Fibroblast of the aortic adventitia (primary cell): ENCODE measurements around the gene LSP1. TPM values are rescaled to one million over a fixed set of nuclear protein-coding genes. Genes with fewer than 3 reads are reported as not detected.

Experiments
- DNase-seq: peaks from one replicate; pipeline ENCODE4 v3.0.0-alpha.2; 2010; ENCODE audit warnings: low read depth
- H3K4me3 ChIP-seq: 2 replicates; pipeline ENCODE4 v1.5.1; 2011; ENCODE audit warnings: low read depth, mild to moderate bottlenecking, control low read depth, low read length, moderate library complexity
- CTCF ChIP-seq: IDR thresholded peaks from 2 replicates; pipeline ENCODE4 v1.5.1; 2011; ENCODE audit warnings: mild to moderate bottlenecking, low read length, control low read depth, inconsistent platforms; ENCODE audit not compliant: insufficient read depth
- total RNA-seq: library from RNA; depleted of rRNA; stranded (reverse); fragments of >200 nt; gene quantifications from 2 replicates; pipeline ENCODE4 v1.2.3, GENCODE V29; 2012; ENCODE audit warnings: low replicate concordance

Gene LSP1
- total RNA-seq, 1 donor = 40.2 TPM

- DNase-seq = no peak
- TF ChIP-seq CTCF = no peak
- H3K4me3 ChIP-seq = no peak overlapping the region
These were observed 39.2 kb downstream of the LSP1 start for GRCh38 chr11:1892116-1892515.

- no peak for DNase-seq
- H3K4me3 ChIP-seq = no peak overlapping the region
- TF ChIP-seq CTCF = no peak
These were observed 39.7 kb downstream of the LSP1 start for GRCh38 chr11:1892558-1892957.

- DNase-seq = no peak
- no peak overlapping the region for H3K4me3 ChIP-seq
- no peak for TF ChIP-seq CTCF
These were observed 40.9 kb downstream of the LSP1 start for GRCh38 chr11:1893581-1894359.

- DNase-seq = no peak
- H3K4me3 ChIP-seq = no peak overlapping the region
- TF ChIP-seq CTCF = no peak
These were observed 41.9 kb downstream of the LSP1 start for GRCh38 chr11:1894759-1895158.

DNA sequence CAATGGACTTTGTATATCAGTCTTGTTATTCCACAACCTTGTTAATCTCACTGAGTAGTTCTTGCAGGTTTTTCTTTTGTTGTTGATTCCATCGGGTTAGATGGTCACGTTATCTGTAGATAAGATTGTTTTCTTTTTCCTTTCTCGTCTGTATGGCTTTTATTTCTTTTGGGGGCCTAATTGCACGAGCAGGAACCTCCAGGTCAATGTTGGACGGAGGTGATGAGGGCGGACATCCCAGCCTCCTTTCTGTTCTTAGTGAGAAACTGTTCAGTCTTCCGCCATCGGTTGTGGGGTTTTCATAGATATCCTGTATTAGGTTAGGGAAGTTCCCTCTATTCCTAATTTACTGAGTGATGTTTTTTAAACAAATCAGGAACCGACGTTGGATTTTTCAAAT is 43.6 kb downstream of the LSP1 start:
- H3K4me3 ChIP-seq = no peak overlapping the region
- no peak for TF ChIP-seq CTCF
- no peak for DNase-seq

DNA sequence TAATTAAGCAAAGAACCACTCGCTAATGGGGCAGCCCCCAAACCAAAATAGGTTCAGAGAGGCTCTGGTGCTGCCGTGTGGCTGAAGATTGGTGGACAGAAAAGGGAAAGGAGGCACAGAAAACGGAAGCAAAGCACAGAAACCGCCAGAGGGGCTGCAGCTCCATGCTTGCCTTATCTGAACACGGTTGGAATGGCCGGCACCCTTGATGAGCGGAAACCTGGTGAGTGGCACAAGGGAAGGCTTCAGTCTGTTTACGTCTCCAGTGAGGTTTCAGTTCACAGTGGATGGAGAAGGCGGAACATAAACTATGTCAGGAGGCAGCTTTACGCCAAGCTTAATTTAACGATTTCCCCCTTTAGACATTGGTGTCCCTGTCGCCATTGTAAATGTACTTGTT is 44.0 kb downstream of the LSP1 start:
- H3K4me3 ChIP-seq = no peak overlapping the region
- TF ChIP-seq CTCF = no peak
- DNase-seq = no peak

DNA sequence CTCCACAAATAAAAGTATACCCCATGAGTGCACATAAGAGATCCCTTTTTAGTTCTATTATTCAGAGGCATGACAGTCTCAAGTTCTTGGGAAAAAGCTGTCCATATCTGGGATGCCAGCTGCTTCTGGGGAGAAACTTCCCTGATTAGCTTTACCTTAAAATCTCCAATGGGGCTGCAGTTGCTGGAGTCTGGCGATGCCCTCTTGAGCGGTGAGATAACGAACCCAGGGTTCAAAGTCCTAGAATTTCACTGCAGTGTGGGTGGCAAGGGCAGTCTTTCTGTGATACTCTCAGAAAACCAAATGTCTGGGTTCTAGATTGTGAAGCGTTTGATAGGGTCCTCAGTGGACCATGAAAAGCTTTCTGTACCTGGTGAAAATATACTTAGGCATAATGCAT is 46.2 kb downstream of the LSP1 start:
- no peak for TF ChIP-seq CTCF
- H3K4me3 ChIP-seq = no peak overlapping the region
- no peak for DNase-seq
